ENCODE results near the gene GULP1. TPM values are rescaled to one million over a fixed set of nuclear protein-coding genes. Genes with fewer than 3 reads are reported as not detected.
"Not testable (repeated sequence)": the region's sequence is repeated elsewhere in the genome, so short reads cannot be mapped to it uniquely, and the experiment has no call there.

Gene GULP1
- polyA plus RNA-seq, 1 donor: 19.5 TPM

DNA sequence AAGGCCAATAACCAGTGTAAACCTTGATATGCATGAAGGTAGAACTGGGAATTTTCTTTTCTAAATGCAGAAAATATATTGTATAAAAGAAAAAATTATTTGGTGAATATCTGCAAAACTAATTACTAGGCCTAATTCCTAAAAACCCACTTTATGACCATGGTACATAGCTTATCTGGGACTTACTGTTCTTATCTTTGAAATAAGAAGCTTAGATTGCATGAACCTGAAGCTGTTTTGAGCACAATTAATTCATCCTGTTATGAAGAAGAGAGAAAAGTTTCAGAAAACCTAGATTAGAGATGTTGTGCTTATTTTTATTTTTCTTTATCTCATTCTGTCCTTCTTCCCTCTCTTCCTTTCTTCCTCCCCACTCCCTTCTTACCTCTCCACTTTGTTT lies 235.0 kb downstream of the GULP1 start:
- DNase-seq (ENCODE audit: low read depth): no peak

- DNase-seq (ENCODE audit: low read depth): peak; percentile 65
These were observed 235.5 kb downstream of the GULP1 start for GRCh38 chr2:188527141-188527540.

DNA sequence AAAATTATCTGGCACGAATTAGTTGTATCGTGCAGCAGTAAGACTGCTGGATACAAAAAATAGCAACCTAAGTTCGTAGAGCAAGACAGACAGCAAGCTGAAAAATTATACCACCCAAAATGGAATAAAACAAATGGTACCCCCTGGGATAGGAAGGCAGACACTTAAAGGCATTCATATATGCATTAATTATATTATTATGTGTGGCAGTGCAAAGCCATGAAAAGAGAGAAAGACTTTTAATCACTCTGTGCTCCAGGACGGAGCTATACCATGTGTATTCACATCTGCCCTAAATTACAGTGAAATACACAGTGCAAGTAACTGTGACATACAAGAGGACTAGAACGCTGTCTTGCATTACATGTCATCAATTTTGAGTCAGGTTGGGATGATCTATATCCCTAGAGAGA lies 235.9 kb downstream of the GULP1 start:
- peak; percentile 41 for DNase-seq (ENCODE audit: low read depth)

DNA sequence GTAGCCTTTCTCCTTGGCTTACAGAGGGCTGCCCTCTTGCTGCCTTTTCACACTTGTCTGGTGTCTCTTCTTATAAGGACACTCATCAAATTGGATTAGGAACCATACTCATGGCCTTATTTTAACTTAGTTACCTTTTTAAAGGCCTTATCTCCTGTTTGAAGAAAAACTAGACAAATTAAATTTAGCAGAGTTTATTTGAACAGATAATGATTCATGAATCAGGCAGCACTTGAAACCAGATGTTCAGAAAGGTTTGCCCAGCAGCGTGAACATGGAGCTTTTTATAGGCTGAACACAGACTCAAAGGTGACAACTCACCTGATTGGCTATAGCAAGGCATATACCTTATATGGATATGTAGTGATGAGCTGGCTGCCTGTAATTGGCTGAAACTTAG lies 238.0 kb downstream of the GULP1 start:
- no peak for DNase-seq (ENCODE audit: low read depth)

GRCh38 chr2:188534875-188535274 lies 243.2 kb downstream of the GULP1 start:
- no peak for DNase-seq (ENCODE audit: low read depth)

GRCh38 chr2:188551671-188552070 lies 260.0 kb downstream of the GULP1 start:
- DNase-seq (ENCODE audit: low read depth): no peak

DNA sequence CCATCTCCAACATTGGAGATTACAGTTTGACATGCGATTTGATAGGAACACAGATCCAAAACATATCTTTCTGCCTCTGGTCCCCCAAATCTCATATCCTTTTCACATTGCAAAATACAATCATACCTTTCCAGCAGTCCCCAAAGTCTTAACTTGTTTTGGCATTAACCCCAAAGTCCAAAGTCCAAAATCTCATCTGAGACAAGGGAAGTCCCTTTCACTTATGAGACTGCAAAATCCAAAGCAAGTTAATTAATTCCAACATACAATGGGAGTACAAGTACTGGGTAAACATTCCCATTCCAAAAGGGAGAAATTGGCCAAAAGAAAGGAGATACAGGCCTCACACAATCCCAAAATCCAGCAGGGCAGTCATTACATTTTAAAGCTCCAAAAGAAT lies 265.4 kb downstream of the GULP1 start:
- DNase-seq (ENCODE audit: low read depth): no peak

GRCh38 chr2:188559455-188559854 lies 267.8 kb downstream of the GULP1 start:
- DNase-seq (ENCODE audit: low read depth): not testable (repeated sequence)

- no peak for DNase-seq (ENCODE audit: low read depth)
These were observed 269.9 kb downstream of the GULP1 start for GRCh38 chr2:188561473-188561979.

DNA sequence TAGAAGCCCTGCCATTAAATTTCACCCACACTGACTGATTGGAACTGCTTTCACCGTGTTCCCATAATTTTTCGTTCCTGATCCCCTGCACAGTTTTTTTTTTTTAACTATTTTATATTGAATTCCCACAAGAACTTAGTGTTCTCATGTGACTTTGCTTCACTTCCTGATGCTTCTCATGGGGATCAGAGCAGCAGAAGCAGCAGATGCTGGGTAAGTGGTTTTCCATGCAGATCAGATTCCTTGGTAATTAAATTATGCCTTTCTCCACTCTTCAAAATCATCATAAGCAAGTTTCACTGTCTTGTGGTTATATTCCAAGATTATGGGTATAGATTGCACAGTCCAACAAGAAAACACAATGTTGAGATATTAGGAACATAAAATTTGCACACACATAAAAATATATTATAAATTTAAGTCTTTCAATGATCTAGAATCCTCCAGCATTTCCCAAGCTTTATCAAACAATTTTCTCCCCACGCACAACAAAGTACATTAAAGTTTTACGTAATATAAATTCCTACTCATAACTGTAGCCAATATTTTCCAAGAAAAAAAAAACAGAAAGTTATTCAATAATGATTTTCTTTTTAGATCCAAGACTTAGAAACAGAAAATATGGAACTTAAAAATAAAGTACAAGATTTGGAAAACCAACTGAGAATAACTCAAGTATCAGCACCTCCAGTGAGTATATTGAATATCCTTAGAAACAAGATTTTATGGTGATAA lies 277.9 kb downstream of the GULP1 start:
- no peak for DNase-seq (ENCODE audit: low read depth)

GRCh38 chr2:188570370-188570769 lies 278.7 kb downstream of the GULP1 start:
- no peak for DNase-seq (ENCODE audit: low read depth)

GRCh38 chr2:188571543-188572303 lies 280.0 kb downstream of the GULP1 start:
- DNase-seq (ENCODE audit: low read depth): no peak

DNA sequence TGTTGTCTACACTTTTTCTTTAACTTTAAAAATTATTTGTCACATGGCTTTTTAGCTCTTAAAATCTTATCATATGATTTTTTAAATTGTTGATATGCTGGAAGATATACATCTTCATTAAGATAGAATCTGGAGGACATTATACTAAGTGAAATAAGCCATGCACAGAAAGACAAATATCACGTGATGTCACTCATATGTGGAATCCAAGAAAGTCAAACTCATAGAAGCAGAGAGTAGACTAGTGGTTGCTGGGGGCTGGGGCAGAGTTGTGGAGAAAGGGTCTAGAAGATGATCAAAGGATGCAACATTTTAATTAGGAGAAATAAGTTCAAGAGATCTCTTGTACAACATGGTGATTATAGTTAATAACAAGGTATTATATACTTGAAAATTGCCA lies 280.9 kb downstream of the GULP1 start:
- no peak for DNase-seq (ENCODE audit: low read depth)

- no peak for DNase-seq (ENCODE audit: low read depth)
These were observed 281.8 kb downstream of the GULP1 start for GRCh38 chr2:188573453-188573852.

DNA sequence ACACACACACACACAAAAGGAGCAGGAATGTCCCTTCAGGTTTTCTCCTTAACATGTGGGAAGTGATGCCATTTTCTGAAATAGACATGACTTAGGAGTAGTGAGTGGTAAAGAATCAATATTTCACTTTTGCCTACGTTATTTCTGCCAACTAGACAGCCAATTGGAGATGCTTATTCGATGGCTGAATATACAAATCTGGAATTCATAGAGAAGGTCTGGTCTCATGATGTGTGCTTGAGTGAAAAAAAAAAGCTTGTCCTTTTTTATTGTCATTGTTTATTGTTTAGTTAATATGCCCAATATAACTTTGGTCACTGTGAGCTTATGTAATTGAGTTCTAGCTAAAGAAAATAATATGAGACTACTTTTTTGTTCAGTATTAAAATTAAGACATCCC lies 284.3 kb downstream of the GULP1 start:
- no peak for DNase-seq (ENCODE audit: low read depth)

DNA sequence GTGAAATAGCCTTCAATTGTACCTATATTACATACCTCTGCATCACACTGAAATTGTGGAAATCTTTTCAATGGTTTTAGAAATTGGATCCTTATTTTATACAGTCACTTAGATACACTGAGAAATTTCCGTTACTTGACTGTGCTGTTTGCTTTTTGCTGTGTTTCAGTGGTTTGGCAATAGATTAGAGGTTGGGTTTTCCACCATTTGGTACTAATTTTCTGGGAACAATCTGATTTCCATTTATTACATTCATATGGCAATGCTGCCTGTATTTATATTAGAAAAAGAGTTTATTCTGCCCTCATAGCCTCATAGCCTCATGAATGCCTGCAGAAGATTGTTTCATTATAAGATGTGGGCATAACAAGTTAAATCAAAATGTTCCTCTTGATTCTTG lies 285.0 kb downstream of the GULP1 start:
- DNase-seq (ENCODE audit: low read depth): no peak

DNA sequence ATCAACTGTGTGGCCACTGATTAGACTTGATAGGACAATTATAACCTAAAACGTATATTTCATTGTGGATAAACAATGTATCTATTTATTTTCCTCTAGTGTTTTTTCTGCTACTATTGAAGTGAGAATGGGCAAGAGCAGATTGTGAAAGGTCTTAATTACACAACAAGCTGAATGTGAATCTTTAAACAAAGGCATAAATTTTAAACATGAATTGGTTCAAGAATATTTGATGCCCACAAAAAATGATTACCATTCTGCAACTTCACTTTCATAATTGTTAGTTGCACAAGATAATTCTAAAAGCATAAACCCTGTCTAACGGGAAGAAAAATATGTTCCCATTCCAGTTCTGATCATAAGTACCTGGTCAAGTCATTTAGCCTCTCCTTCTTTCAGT lies 285.6 kb downstream of the GULP1 start:
- DNase-seq (ENCODE audit: low read depth): no peak

GRCh38 chr2:188580738-188581137 lies 289.1 kb downstream of the GULP1 start:
- no peak for DNase-seq (ENCODE audit: low read depth)

DNA sequence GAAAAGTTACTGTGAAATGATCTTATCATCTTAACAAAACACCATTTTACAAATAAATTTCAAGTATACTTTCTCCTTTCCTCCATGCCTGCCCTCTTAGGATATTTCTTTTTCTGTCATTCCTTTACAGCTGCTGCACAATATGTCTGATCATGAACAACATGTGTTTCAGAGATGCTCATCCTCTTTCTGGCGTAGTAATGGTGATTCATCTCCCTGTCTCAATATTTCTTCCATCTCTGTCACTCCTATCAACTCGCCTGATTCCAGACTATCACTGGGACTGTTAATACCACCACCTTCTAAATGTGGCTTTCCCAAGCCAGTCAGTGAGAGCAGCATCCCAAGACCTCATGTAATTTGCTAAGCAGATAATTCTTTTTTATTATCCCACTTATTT lies 290.5 kb downstream of the GULP1 start:
- no peak for DNase-seq (ENCODE audit: low read depth)

DNA sequence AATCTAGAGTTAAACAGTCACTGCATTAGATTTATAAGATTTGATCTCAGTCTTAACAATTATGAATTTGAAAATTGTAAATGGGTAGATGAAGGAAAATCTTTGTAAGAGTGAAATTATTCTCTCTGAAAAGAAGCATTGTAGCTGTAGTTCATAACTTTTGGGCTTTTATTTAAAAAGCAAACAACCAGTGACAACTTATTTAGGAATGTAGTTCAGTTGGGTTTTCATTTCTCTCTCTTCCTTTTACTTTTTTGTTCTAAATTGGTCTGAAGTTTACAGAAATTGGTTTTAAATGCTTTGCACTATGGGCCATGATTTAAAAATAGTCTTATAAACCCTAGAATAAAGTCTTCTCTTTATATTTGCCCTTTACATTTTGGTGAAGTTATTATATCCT lies 296.6 kb downstream of the GULP1 start:
- no peak for DNase-seq (ENCODE audit: low read depth)

DNA sequence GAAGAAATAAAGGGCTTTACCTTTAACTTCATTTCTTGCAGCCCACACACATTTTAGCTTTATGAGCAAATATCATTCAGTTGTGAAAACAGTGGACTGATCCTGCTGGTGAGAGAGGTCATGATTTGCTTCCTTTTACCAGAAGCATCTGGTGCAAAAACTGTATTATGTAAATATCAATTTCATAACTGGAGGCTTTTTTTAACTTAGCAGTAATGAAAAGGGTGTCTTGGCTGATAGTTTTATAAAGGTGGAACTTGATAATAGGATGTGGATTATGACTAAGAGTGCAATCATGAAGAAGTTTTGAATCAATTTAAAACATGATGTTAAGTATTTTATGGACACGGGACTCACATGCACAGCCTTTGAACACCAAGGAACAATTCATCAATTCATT lies 304.4 kb downstream of the GULP1 start:
- DNase-seq (ENCODE audit: low read depth): no peak

DNA sequence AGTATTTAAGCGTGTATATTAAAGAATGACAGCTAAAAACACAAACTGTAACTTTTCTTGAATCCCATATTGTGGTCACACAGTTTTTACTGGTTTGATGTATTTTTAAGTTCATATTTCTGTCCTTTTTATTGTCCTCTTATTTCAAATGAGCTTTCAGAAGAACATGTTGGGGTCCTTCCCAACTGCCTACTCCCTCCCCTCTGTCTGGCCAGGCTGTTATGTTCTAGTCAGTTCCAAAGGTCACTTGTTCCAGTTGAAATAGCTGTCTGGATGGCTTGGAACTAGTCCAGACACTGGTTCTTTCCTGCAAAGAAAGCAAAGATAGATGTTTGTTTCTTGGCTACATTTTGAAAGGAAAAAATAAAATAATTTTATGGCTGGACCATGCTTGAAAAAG lies 306.9 kb downstream of the GULP1 start:
- no peak for DNase-seq (ENCODE audit: low read depth)

GRCh38 chr2:188599140-188599539 lies 307.5 kb downstream of the GULP1 start:
- DNase-seq (ENCODE audit: low read depth): no peak
